HG03280 (cell line): Measurements from ENCODE around the gene SORBS1.
A peak's percentile ranks its signal among the peaks of the same experiment; 100 is the strongest.

Experiments
- ATAC-seq: cut with Tn5 transposase; IDR thresholded peaks from one replicate; pipeline ENCODE4 v1.9.1; 2021; ENCODE audit warnings: mild to moderate bottlenecking, moderate library complexity; ENCODE audit not compliant: unreplicated experiment

SORBS1 gene

GRCh38 chr10:95303950-95304349 lies 257.2 kb downstream of the SORBS1 start:
- ATAC-seq, result no peak

- no peak for ATAC-seq
These were observed 257.6 kb downstream of the SORBS1 start for GRCh38 chr10:95303535-95303934.

GRCh38 chr10:95300022-95300539 lies 261.1 kb downstream of the SORBS1 start:
- ATAC-seq, result no peak

- ATAC-seq, result peak; percentile 38
These were observed 263.8 kb downstream of the SORBS1 start for GRCh38 chr10:95297402-95297801.

- ATAC-seq, result no peak
These were observed 264.4 kb downstream of the SORBS1 start for GRCh38 chr10:95296764-95297163.

GRCh38 chr10:95295031-95295755 lies 266.0 kb downstream of the SORBS1 start:
- ATAC-seq, result peak; percentile 76

- ATAC-seq, result no peak
These were observed 267.5 kb downstream of the SORBS1 start for GRCh38 chr10:95293631-95294030.

- no peak for ATAC-seq
These were observed 269.7 kb downstream of the SORBS1 start for GRCh38 chr10:95291365-95292039.

GRCh38 chr10:95290461-95291364 lies 270.5 kb downstream of the SORBS1 start, which contains the start of gene PDLIM1:
Gene PDLIM1 (minus strand): TSS chr10:95291003. CDS start chr10:95290915, 88 bp downstream.
- ATAC-seq, result peak; percentile 50

GRCh38 chr10:95289921-95290421 lies 271.2 kb downstream of the SORBS1 start:
- no peak for ATAC-seq

- no peak for ATAC-seq
These were observed 271.9 kb downstream of the SORBS1 start for GRCh38 chr10:95289003-95289920.

- ATAC-seq, result no peak
These were observed 272.9 kb downstream of the SORBS1 start for GRCh38 chr10:95288303-95288702.

- ATAC-seq, result no peak
These were observed 273.9 kb downstream of the SORBS1 start for GRCh38 chr10:95287281-95287680.

GRCh38 chr10:95286707-95287106 lies 274.5 kb downstream of the SORBS1 start:
- ATAC-seq, result no peak

GRCh38 chr10:95285556-95285955 lies 275.6 kb downstream of the SORBS1 start:
- no peak for ATAC-seq

GRCh38 chr10:95284807-95285206 lies 276.4 kb downstream of the SORBS1 start:
- ATAC-seq, result no peak

GRCh38 chr10:95282107-95282506 lies 279.1 kb downstream of the SORBS1 start:
- ATAC-seq, result no peak

GRCh38 chr10:95281206-95281605 lies 280.0 kb downstream of the SORBS1 start:
- ATAC-seq, result no peak

GRCh38 chr10:95280637-95281036 lies 280.5 kb downstream of the SORBS1 start:
- no peak for ATAC-seq
